Measurements from ENCODE around the gene ZNF471.

Gene ZNF471

DNA sequence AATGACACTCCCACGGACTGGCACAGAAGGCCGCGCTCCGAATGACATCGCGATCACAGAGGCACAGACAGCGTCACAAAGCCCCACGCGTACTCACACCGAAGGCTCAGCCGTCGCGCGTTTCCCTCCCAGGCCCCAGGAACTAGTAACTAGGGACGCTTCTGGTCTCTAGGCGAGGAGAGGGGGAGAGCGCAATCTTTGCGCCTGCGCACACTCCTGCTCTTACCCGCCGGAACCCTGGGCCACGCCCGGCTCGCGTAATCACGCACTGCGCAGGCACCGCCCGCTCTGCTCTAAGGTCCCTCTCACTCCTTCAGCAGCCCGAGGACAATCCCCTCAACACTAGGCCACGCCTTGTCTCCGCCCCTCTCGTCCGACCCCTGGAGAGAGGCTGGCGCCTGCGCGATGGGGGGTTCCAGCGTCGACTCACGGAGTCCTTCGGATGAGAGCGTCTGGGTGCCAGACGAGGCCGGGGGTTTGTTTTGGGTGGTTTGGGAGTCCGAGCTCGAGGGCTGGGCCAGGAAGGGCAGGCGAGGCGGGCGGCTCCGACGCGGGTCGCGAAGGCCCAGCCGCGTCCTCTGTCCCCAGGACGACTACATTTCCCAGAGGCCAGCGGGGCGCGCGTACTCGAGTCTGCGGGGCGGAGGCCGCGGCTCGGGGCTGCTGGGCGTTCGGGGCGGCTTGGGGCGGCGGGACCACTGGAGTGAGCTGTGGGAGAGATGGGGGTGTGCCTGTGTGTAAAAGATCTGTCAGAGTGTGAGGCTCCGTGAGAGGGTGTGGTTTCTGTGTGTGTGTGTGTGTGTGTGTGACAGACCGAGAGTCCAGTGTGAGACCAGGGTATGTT, at the start of gene ZNF471:
TSS of gene ZNF471 (plus strand) at position 410 of the 844 bp plus-strand sequence. CDS start 3,717 bp downstream, outside the sequence.
- DNase-seq (ENCODE audit: low spot score), result peak; percentile 99

DNA sequence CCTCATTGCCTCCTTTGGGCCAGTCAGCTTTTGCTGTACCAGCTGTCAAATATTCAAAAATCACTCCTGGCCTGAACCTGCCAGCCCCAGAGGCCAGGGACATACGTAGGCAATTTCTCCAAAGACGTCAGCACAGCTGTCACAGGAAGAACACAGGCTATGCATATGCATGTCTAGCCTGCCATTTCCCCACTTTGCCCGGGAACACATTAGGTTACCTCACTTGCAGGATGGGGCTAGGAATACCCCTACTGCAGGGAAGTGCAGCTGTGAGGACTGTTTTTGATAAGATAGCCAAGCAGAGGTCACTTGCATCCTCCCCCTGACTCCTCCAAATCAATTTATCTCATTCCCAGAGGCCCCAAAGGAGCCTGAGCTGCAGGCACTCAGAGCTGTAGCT, 33.3 kb upstream of the ZNF471 start:
- DNase-seq (ENCODE audit: low spot score), result no peak

DNA sequence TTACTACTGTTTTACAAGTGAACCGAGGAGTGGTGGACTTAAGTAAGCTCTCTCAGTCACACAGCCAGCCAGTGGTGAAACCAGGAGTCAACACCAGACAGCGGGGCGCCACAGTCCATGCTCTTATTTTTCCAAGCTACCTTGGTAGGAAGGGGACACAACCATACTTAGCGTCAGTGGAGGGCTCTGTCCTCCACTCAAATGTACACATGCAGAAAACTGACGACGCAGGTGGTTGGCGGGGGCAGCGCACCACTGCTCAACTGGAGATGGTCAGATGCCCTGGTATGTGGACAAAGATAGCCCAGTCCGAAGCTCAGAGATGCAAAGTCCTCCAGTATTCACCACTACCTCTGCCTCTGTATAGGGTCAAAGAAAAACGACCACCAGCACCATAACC, 31.6 kb upstream of the ZNF471 start:
- DNase-seq (ENCODE audit: low spot score), result no peak

DNA sequence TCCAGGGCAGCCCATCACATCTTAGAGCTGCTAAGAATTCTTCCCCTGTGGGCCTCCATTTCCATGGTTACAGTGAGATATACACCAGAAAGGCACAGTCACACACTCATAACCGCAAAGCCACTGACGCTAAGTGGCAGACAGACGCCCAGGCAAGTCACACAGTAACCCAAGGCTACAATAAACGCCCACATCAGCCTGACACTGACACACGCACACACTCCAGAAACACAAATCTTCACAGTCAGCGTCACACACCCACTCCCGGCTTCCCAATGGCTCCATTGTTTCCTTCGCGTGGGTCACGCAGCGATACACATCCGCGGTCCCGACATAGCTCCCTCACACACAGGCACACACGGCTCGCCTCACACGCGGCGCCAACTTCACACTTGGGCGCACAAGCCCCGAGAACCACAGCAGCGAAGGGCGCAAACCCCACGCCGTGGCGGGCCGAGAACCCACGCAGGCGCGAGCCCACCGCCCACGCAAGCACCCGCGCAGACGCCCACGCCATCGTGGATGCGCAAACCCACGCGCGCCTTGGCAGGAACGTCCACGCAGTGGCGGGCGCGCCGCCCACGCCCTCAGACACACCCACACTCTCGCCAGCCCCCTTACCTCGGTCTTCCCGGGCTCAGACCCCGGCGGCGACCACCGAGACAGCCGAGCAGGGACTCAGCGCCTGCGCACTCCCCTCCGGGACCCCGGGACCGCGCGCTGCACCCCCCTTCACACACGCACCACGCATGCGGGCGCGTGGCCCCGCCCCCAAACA, 30.8 kb upstream of the ZNF471 start, which contains the start of gene ZNF667:
TSS of gene ZNF667 (minus strand) at position 695 of the 778 bp plus-strand sequence. CDS start 14,975 bp downstream, outside the sequence.
- DNase-seq (ENCODE audit: low spot score), result peak; percentile 83

GRCh38 chr19:56477429-56478338, 30.0 kb upstream of the ZNF471 start:
- peak; percentile 93 for DNase-seq (ENCODE audit: low spot score)

- no peak for DNase-seq (ENCODE audit: low spot score)
Observed at GRCh38 chr19:56491399-56491798, 16.3 kb upstream of the ZNF471 start.

DNA sequence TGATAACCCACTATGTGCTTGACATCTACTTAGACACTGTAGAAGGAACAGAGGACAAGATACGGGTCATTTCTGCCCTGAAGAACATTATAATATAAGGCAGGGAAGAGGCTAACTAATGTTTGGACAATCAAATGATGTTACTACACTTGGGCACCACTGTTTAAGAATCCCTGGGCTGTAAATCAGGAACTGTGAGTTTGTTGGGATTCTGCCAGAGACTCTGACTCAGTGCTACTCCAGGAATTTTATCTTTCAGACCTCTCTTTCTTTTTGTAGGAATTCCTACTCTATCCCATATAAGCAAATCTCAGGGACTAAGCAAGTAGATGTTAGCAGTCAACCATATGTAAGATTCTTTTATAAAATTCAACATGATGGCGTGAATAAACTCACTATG, 3.1 kb upstream of the ZNF471 start:
- DNase-seq (ENCODE audit: low spot score), result no peak

GRCh38 chr19:56508290-56508778, 679 bp downstream of the ZNF471 start:
- no peak for DNase-seq (ENCODE audit: low spot score)

GRCh38 chr19:56525214-56525860, 17.7 kb downstream of the ZNF471 start:
- no peak for DNase-seq (ENCODE audit: low spot score)

- DNase-seq (ENCODE audit: low spot score), result peak; percentile 1
Observed at GRCh38 chr19:56537442-56537841, 29.8 kb downstream of the ZNF471 start.

GRCh38 chr19:56538254-56538760, 30.7 kb downstream of the ZNF471 start:
- peak; percentile 92 for DNase-seq (ENCODE audit: low spot score)

DNA sequence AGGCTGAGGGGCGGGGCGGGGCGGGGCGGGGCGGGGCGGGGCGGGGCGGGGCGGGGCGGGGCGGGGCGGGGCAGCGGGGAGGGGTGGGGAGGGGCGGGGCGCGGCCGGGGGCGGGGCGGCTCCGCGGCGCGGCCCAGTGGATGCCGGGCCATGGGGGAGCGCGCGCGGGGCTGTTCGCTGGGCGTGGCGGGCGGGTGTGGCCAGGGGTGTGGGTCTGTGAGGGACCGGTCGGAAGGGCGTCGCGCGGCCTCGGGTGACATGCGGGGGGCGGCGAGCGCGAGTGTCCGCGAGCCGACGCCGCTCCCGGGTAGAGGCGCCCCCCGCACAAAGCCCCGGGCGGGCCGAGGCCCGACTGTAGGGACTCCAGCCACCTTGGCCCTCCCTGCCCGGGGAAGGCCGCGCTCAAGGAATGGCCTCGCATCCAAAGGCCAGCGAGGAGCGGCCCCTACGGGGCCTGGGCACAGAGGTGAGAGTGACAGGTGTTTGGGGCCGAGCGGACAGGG, 31.2 kb downstream of the ZNF471 start, which contains the start of gene ZFP28:
TSS of gene ZFP28 (plus strand) at position 188 of the 503 bp plus-strand sequence. CDS start at position 259, 71 bp downstream.
- DNase-seq (ENCODE audit: low spot score), result no peak

DNA sequence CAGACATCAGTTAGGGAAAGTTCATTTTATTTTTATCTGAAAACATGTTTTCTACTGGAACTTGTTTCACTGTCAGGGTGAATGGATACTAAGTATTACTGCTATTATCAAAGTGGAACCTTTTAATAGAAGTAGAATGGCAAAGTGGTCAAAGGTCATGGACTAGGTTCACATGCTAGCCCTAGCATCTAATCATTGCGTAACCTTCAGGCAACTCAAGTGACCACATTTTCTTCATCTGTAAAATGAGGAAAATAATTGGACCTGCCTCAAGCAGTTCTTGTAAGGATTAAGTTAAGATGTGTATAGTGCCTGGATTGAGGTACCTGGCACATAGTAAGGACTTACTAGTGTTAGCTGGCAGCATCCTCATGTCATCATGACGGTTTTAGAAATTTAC, 36.1 kb downstream of the ZNF471 start:
- no peak for DNase-seq (ENCODE audit: low spot score)

- DNase-seq (ENCODE audit: low spot score), result no peak
Observed at GRCh38 chr19:56547535-56547934, 39.9 kb downstream of the ZNF471 start.

GRCh38 chr19:56554272-56554869, 46.7 kb downstream of the ZNF471 start:
- DNase-seq (ENCODE audit: low spot score), result no peak

GRCh38 chr19:56562766-56563165, 55.1 kb downstream of the ZNF471 start:
- DNase-seq (ENCODE audit: low spot score), result no peak

DNA sequence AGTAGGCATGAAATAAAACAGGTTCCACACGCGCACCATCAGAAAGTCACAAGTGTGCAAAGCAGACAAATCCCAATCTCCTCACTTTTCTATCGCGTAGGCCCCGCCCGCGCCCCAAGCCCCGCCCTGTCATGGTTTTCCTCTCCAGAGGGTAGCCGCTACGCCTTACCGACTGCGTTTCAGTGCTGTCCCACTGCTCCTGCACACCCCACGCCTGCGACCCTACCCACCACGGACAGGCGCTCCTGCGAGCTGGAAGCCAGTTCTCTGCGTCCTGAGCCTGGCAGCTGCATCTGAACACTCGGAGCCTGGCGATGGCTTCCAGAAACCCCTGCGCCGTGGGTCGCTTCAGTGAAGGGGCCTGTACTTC, 59.2 kb downstream of the ZNF471 start:
- peak; percentile 23 for DNase-seq (ENCODE audit: low spot score)

GRCh38 chr19:56567274-56568120, 59.8 kb downstream of the ZNF471 start, which contains the start of gene ZNF470:
Gene ZNF470, plus strand, starts transcription at chr19:56567468. Its CDS starts 2,844 bp downstream, at chr19:56570312.
- DNase-seq (ENCODE audit: low spot score), result peak; percentile 92

DNA sequence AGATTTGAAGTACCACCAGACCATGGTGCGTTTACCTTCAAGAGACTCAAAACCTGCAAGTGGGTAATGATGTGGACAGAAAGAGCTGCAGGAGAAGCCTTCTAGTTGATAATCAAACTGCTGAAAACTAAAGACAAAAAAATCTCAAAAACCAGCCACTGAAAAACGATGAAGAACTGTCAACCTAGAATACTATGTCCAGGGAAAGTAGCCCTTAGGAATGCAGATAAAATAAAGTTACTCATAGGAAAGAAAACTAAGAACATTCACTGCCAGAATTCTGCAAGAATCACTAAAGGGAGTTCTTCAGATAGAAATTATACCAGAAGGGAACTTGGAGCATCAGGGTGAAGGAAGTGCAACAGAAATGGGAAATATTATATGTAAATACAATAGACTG, 64.9 kb downstream of the ZNF471 start:
- DNase-seq (ENCODE audit: low spot score), result no peak

All from putamen (tissue), 1 donor.